H9 (cell line): ENCODE measurements around the gene NT5DC3. TPM values are rescaled to one million over a fixed set of nuclear protein-coding genes. Genes with fewer than 3 reads are reported as not detected.

ENCODE experiments used
- DNase-seq: peaks from one replicate; pipeline ENCODE4 v3.0.0-alpha.2; 2017
- H2AFZ ChIP-seq: one replicate; pipeline ENCODE4 v1.6.1; 2013; ENCODE audit warnings: mild to moderate bottlenecking, low read length, control low read depth, moderate library complexity
- H2AK5ac ChIP-seq: 2 replicates; pipeline ENCODE4 v1.6.1; 2013; ENCODE audit warnings: low read length, control low read depth, mixed read lengths; ENCODE audit not compliant: insufficient read length
- H2BK120ac ChIP-seq: one replicate; pipeline ENCODE4 v1.6.1; 2013; ENCODE audit warnings: low read depth, mild to moderate bottlenecking, low read length, control low read depth, inconsistent platforms; ENCODE audit not compliant: poor library complexity, severe bottlenecking
- H2BK12ac ChIP-seq: 2 replicates; pipeline ENCODE4 v1.6.1; 2013; ENCODE audit warnings: low read length, control low read depth, mixed read lengths, low read depth; ENCODE audit not compliant: insufficient read length
- H2BK15ac ChIP-seq: 2 replicates; pipeline ENCODE4 v1.6.1; 2013; ENCODE audit warnings: low read depth, low read length, control low read depth
- H2BK20ac ChIP-seq: one replicate; pipeline ENCODE4 v1.6.1; 2013; ENCODE audit warnings: low read depth, mild to moderate bottlenecking, low read length, control low read depth, inconsistent platforms; ENCODE audit not compliant: poor library complexity, severe bottlenecking
- H2BK5ac ChIP-seq: 2 replicates; pipeline ENCODE4 v1.6.1; 2013; ENCODE audit warnings: low read length, control low read depth, mixed read lengths; ENCODE audit not compliant: insufficient read length
- H3K14ac ChIP-seq: 2 replicates; pipeline ENCODE4 v1.6.1; 2013; ENCODE audit warnings: low read length, control low read depth; ENCODE audit not compliant: insufficient read depth
- H3K18ac ChIP-seq: 2 replicates; pipeline ENCODE4 v1.6.1; 2013; ENCODE audit warnings: low read depth, mild to moderate bottlenecking, mixed read lengths, low read length, control low read depth; ENCODE audit not compliant: insufficient read length
- H3K23ac ChIP-seq: 2 replicates; pipeline ENCODE4 v1.6.1; 2013; ENCODE audit warnings: low read length, control low read depth, mixed read lengths, low read depth; ENCODE audit not compliant: insufficient read length
- H3K23me2 ChIP-seq: 2 replicates; pipeline ENCODE4 v1.6.1; 2013; ENCODE audit warnings: low read depth, mild to moderate bottlenecking, mixed read lengths, low read length, control low read depth; ENCODE audit not compliant: insufficient read length, poor library complexity, severe bottlenecking
- H3K27ac ChIP-seq: 2 replicates; pipeline ENCODE4 v1.5.1; 2013; ENCODE audit warnings: low read length, control low read depth, mixed read lengths, low read depth; ENCODE audit not compliant: insufficient read length
- H3K27me3 ChIP-seq: 2 replicates; pipeline ENCODE4 v1.6.1; 2013; ENCODE audit warnings: low read length, control low read depth, inconsistent platforms; ENCODE audit not compliant: insufficient read depth
- H3K4ac ChIP-seq: 2 replicates; pipeline ENCODE4 v1.6.1; 2013; ENCODE audit warnings: low read depth, mild to moderate bottlenecking, control low read depth, inconsistent platforms, low read length, moderate library complexity
- H3K4me1 ChIP-seq: 2 replicates; pipeline ENCODE4 v1.6.1; 2013; ENCODE audit warnings: low read length, control low read depth, inconsistent platforms; ENCODE audit not compliant: insufficient read depth
- H3K4me2 ChIP-seq: 2 replicates; pipeline ENCODE4 v1.6.1; 2013; ENCODE audit warnings: low read length, control low read depth, mixed read lengths; ENCODE audit not compliant: insufficient read length, insufficient read depth
- H3K56ac ChIP-seq: 2 replicates; pipeline ENCODE4 v1.6.1; 2013; ENCODE audit warnings: low read depth, mild to moderate bottlenecking, mixed read lengths, low read length, control low read depth; ENCODE audit not compliant: insufficient read length
- H3K79me1 ChIP-seq: 2 replicates; pipeline ENCODE4 v1.6.1; 2013; ENCODE audit warnings: low read depth, mild to moderate bottlenecking, moderate library complexity, low read length, control low read depth, inconsistent platforms; ENCODE audit not compliant: insufficient read depth, poor library complexity, severe bottlenecking
- H3K79me2 ChIP-seq: 2 replicates; pipeline ENCODE4 v1.6.1; 2013; ENCODE audit warnings: low read length, control low read depth, inconsistent platforms; ENCODE audit not compliant: insufficient read depth
- H3K9ac ChIP-seq: 2 replicates; pipeline ENCODE4 v1.6.1; 2013; ENCODE audit warnings: low read length, control low read depth, mixed read lengths; ENCODE audit not compliant: insufficient read length; ENCODE audit errors: extremely low read depth
- H3K9me3 ChIP-seq: one replicate; pipeline ENCODE4 v1.6.1; 2013; ENCODE audit warnings: low read depth, low read length, inconsistent platforms; ENCODE audit not compliant: control insufficient read depth
- H3T11ph ChIP-seq: one replicate; pipeline ENCODE4 v1.6.1; 2013; ENCODE audit warnings: mild to moderate bottlenecking, low read length, control low read depth, inconsistent platforms
- H4K20me1 ChIP-seq: one replicate; pipeline ENCODE4 v1.6.1; 2013; ENCODE audit not compliant: control insufficient read depth, insufficient read length, insufficient read depth
- H4K5ac ChIP-seq: 2 replicates; pipeline ENCODE4 v1.6.1; 2013; ENCODE audit warnings: low read depth, mild to moderate bottlenecking, mixed read lengths, low read length, control low read depth; ENCODE audit not compliant: insufficient read length
- H4K8ac ChIP-seq: replicated peaks from 2 replicates; pipeline ENCODE4 v1.6.1; 2013; ENCODE audit warnings: low read length, control low read depth, mixed read lengths, low read depth; ENCODE audit not compliant: insufficient read length
- H4K91ac ChIP-seq: 2 replicates; pipeline ENCODE4 v1.6.1; 2013; ENCODE audit warnings: low read depth, mild to moderate bottlenecking, moderate library complexity, mixed read lengths, low read length, control low read depth; ENCODE audit not compliant: insufficient read length
- H3K27ac Mint-ChIP-seq, 3 experiments: 2 replicates in 2 of 3; 3 replicates in 1 of 3; pipeline ENCODE4 v1.8.0; 2020 to 2021; ENCODE audit warnings: mixed read lengths in 3 of 3, mild to moderate bottlenecking in 1 of 3, moderate library complexity in 1 of 3
- H3K27me3 Mint-ChIP-seq: 2 replicates; pipeline ENCODE4 v1.8.0; 2021; ENCODE audit warnings: low read depth, mild to moderate bottlenecking, moderate library complexity, mixed read lengths
- H3K36me3 Mint-ChIP-seq, 3 experiments: 2 replicates in 2 of 3; 3 replicates in 1 of 3; pipeline ENCODE4 v1.8.0; 2020 to 2021; ENCODE audit warnings: low read depth in 3 of 3, mixed read lengths in 3 of 3; ENCODE audit not compliant: insufficient read depth in 1 of 3
- H3K4me1 Mint-ChIP-seq, 2 experiments: 2 replicates each; pipeline ENCODE4 v1.8.0; 2020; ENCODE audit warnings: mixed read lengths in 2 of 2
- H3K4me3 Mint-ChIP-seq, 2 experiments: 2 replicates in 1 of 2; 3 replicates in 1 of 2; pipeline ENCODE4 v1.8.0; 2020 to 2021; ENCODE audit warnings: mild to moderate bottlenecking in 2 of 2, mixed read lengths in 2 of 2, moderate library complexity in 1 of 2
- H3K9me3 Mint-ChIP-seq, 2 experiments: 2 replicates in 1 of 2; 3 replicates in 1 of 2; pipeline ENCODE4 v1.8.0; 2020; ENCODE audit warnings: mild to moderate bottlenecking in 2 of 2, mixed read lengths in 2 of 2, moderate library complexity in 1 of 2
- WGBS: extraction: QIAGEN DNeasy Blood & Tissue Kit; methylation state at CpG from one replicate; pipeline ENCODE4 v1.1.7; 2013; ENCODE audit warnings: missing lambda C conversion rate, low lambda C conversion rate, mixed read lengths; ENCODE audit not compliant: insufficient read length; ENCODE audit errors: extremely low coverage; 5-methylcytosine and 5-hydroxymethylcytosine counted together
- total RNA-seq: library from RNA; stranded (reverse); gene quantifications from 2 replicates; pipeline ENCODE4 v1.2.1, GENCODE V29; 2021
- TF ChIP-seq, protein P1 (sequence below): fragments of 200-600 bp; sonication (generic); conservative IDR thresholded peaks from 3 replicates; pipeline ENCODE4 v1.8.0; 2021; ENCODE audit warnings: antibody characterized with exemption, mild to moderate bottlenecking

The NT5DC3 gene
- total RNA-seq, 1 experiment from 2014 or later, result 13.6 TPM

- Histone ChIP-seq H3K14ac (no peak overlapping the region), H3K27me3 (no peaks in the 10 kb centered on the region), H3K27ac (no peak overlapping the region), H3K4me1 (no peaks in the 10 kb centered on the region; the same call in 1 of the 2 replicates), H3K79me1 (peaks cover 3% of the 10 kb centered on the region), H3T11ph (no peak overlapping the region), H2BK12ac (no peak overlapping the region), H3K4ac (no peak overlapping the region), H3K23me2 (no peaks in the 10 kb centered on the region), H4K5ac (no peak overlapping the region), H3K56ac (no peak overlapping the region), H3K9ac (no peak overlapping the region), H4K20me1 (no peaks in the 10 kb centered on the region), H3K4me2 (no peak overlapping the region), H4K8ac (no peak overlapping the region), H2AK5ac (no peak overlapping the region), H2BK120ac (no peak overlapping the region), H2AFZ (no peak overlapping the region), H4K91ac (no peak overlapping the region), H3K79me2 (no peaks in the 10 kb centered on the region), H2BK5ac (no peak overlapping the region), H3K23ac (no peak overlapping the region), H3K9me3 (no peaks in the 10 kb centered on the region), H2BK20ac (no peak overlapping the region), H2BK15ac (no peak overlapping the region), H3K18ac (no peak overlapping the region)
- H3K4me1 Mint-ChIP-seq, result peaks cover 7 to 10% of the 10 kb centered on the region in 2 experiments
- peak overlapping the region in 2 of 3 experiments; percentile 4 to 10; a peak in 4 of 7 replicates for H3K27ac Mint-ChIP-seq
- peaks cover 7 to 29% (median 7%) of the 10 kb centered on the region in 3 experiments; a peak in 6 of 7 replicates for H3K36me3 Mint-ChIP-seq
- no peaks in the 10 kb centered on the region for H3K9me3 Mint-ChIP-seq
- no peak for DNase-seq
- TF ChIP-seq, protein P1, sequence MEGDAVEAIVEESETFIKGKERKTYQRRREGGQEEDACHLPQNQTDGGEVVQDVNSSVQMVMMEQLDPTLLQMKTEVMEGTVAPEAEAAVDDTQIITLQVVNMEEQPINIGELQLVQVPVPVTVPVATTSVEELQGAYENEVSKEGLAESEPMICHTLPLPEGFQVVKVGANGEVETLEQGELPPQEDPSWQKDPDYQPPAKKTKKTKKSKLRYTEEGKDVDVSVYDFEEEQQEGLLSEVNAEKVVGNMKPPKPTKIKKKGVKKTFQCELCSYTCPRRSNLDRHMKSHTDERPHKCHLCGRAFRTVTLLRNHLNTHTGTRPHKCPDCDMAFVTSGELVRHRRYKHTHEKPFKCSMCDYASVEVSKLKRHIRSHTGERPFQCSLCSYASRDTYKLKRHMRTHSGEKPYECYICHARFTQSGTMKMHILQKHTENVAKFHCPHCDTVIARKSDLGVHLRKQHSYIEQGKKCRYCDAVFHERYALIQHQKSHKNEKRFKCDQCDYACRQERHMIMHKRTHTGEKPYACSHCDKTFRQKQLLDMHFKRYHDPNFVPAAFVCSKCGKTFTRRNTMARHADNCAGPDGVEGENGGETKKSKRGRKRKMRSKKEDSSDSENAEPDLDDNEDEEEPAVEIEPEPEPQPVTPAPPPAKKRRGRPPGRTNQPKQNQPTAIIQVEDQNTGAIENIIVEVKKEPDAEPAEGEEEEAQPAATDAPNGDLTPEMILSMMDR, result no peak
- H3K4me3 Mint-ChIP-seq, result no peak overlapping the region
- H3K27me3 Mint-ChIP-seq, result no peaks in the 10 kb centered on the region
- WGBS, result no CpG with 5 or more reads among the region's 4 CpGs
These were observed 34.2 kb downstream of the NT5DC3 start for GRCh38 chr12:103806803-103807202.
